GM12892 (cell line): Measurements from ENCODE around the gene LPAR3.

ENCODE experiments used
- POLR2A ChIP-seq: IDR thresholded peaks from 2 replicates; pipeline ENCODE4 v1.6.1; 2011; ENCODE audit warnings: low read depth, low read length, control low read depth
- POLR2AphosphoS5 ChIP-seq: IDR thresholded peaks from 2 replicates; pipeline ENCODE4 v1.6.1; 2011; ENCODE audit warnings: low read depth, low read length, control low read depth
- TAF1 ChIP-seq: IDR thresholded peaks from 2 replicates; pipeline ENCODE4 v1.6.1; 2011; ENCODE audit warnings: low read depth, mild to moderate bottlenecking, control low read depth, low read length, borderline replicate concordance

GRCh38 chr1:84870591-84870990 is 22.4 kb downstream of the LPAR3 start:
- TF ChIP-seq POLR2A, result no peak
- no peak for TF ChIP-seq POLR2AphosphoS5
- TF ChIP-seq TAF1, result no peak
